Measurements from ENCODE around the gene PDE4A. TPM values are rescaled to one million over a fixed set of nuclear protein-coding genes. Genes with fewer than 3 reads are reported as not detected.
"Not testable (repeated sequence)": the region's sequence is repeated elsewhere in the genome, so short reads cannot be mapped to it uniquely, and the experiment has no call there.

The PDE4A gene
- total RNA-seq, 1 donor from 2014 or later: 3.3 TPM

DNA sequence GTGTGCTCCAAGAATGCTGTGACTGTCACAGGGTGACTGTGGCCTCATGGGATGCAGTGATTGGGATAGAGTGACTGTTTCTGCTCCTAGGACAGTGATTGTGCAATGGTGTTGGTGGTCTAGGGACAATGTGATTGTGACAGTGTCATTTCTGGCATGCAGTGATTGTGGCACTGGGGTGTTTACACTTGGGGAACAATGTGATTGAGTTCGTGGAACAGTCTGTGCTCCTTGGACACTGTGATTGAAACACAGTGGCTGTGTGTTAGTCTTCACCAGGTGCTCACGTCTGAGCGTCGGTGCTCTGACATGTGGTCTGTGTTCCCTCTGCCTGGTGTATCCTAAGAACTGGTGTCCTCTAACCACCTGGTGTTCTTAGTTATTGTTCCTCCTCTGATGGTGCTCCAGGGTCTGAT, 1.7 kb downstream of the PDE4A start:
- FAIRE-seq: no peak

DNA sequence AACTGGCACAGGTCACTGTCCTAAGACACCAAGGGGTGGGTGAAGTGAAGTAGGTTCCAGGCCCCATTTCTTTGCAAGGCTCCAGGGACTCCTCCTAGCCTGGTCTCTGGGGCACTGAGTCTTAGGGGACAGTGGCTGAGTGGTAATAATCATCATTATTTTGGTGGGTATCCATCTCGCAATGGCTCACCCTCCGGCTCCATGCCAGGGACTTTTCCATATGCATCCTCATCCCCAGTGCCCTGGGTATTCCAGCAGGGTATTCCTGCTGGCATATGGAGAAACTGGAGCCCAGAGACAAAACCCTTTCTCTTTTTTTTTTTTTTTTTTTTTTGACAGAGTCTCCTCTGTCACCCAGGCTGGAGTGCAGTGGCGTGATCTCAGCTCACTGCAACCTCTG, 2.5 kb downstream of the PDE4A start:
- DNase-seq (ENCODE audit: low spot score in 2 of 2) (no peak), FAIRE-seq (no peak)

More for the DNA sequence above, 1.7 kb downstream of the PDE4A start:
- no peak for DNase-seq (ENCODE audit: low spot score in 2 of 2)

DNA sequence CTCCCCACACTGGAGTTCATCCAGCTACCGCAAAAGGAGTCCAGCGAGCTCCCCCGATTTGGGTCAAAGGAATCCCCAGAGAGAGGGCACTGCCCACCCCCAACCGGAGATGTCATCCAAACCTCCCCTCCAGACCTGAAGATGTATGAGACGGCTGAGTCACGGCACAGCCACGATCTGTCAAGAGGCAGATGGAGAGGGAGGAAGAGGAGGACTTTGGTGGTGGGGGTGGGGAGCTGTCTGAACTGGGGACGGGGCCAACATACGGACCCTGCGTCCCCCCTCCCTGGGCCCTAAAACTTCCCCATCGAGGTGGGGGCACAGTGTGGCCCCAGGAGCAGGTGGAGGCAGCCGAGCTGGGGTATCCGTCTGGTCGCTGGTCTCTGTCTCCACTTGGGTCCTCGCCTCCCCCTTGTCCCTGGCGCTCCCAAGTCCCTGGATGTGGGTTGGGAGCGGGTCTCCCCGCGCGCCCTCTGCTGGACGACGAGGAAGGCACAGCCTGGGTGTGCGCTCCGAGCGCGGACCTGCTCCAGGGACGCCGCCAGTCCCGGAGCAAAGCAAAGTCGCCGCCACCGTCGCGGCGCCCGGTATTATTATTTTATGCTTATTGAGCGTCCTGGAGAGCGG, 3.8 kb downstream of the PDE4A start:
- DNase-seq (ENCODE audit: low spot score in 2 of 2): peak; percentile 81 to 93
- no peak for FAIRE-seq

DNA sequence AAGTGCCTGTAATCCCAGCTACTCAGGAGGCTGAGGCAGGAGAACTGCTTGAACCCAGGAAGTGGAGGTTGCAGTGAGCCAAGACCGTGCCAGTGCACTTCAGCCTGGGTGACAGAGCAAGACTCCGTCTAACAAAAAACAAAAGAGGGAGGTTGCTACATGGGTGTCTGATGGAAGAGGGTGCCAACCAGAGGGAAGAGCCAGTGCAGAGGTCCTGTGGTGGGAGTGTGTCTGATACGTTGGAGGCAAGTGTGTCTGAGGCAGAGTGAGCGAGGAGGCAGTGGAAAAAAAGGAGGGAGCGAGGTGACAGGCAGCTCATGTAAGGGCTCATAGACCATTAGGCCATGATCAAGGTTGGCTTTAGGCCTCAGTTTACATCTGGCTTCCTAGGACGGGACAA, 6.8 kb downstream of the PDE4A start:
- no peak for DNase-seq (ENCODE audit: low spot score in 2 of 2)
- FAIRE-seq: no peak

DNA sequence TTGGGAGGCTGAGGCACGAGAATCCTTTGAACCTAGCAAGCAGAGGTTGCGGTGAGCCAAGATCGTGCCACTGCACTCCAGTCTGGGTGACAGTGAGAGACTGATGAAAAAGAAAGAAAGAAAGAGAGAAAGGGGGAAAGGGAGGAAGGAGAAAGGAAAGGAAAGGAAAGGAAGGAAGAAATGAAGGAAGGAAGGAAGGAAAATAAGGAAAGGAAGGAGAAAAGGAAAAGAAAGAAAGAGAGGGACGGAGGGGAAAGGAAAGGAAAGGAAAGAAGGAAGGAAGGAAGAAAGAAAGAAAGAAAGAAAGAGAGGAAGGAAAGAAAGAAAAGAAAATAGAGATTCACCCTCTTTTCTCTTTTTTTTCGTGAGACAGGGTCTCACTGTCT, 8.7 kb downstream of the PDE4A start:
- DNase-seq (ENCODE audit: low spot score in 2 of 2) (no peak), FAIRE-seq (no peak)

DNA sequence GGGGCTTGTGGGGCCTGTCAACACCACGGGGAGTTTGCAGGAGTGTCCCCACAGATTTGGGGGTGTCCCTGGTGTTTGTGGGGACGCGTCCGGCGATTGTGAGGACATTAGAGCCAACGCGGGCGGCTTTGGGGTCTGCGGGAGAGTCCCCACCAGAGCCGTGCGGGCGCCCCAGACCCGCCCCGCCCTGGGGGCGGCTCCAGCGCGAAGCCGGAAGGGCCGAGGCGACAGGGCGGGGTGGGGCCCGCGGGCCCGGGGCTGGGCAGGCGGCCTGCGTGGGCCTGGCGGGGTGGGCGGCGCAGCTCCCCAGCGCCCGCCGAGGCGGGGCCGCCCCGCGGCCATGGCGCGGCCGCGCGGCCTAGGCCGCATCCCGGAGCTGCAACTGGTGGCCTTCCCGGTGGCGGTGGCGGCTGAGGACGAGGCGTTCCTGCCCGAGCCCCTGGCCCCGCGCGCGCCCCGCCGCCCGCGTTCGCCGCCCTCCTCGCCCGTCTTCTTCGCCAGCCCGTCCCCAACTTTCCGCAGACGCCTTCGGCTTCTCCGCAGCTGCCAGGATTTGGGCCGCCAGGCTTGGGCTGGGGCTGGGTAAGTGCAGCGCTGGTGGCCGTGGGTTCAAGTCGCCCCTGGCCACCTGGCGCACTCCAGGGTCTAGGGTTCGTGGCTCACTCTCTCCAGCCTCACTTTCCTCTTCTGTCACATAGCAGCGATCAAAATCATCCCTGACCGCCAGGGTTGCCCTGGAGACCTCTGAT, 10.3 kb downstream of the PDE4A start:
- peak in 1 of 2 donors; percentile 66 for DNase-seq (ENCODE audit: low spot score in 2 of 2)
- FAIRE-seq: no peak

DNA sequence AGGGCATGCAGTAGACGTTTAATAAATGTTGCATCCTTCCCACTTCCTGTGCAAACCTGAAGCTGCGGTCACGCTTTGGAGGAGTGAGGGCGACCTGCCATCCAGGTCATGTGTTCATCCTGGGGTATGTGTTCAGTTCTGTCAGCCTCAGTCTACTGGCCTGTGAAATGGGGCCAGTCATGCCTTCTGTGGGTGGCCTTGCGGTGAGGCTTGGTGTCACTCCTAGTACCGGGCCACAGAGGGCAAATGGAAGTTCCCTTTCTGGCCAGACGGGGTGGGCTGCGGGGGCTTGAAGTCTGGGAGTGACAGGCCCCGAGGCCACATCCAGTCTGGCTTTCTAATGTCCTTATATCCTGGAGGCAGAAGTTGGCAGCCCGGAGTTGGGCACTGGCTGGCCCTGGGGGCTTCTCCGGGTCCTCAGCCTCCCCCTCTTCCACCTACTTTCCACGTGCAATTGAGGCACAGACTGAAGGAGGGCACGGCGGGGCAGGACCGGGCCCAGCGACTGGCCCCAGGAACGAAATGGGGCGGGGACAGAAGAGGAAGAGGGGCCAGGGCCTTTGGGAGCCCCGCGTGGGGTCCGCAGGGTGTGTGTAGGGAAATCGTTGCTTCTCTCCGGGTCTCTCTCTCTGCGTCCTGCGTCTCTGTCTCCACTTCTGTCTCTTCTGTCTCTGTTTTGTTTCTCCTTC, 11.1 kb downstream of the PDE4A start:
- FAIRE-seq (no peak), DNase-seq (ENCODE audit: low spot score in 2 of 2) (peak in 1 of 2 donors; percentile 36)

DNA sequence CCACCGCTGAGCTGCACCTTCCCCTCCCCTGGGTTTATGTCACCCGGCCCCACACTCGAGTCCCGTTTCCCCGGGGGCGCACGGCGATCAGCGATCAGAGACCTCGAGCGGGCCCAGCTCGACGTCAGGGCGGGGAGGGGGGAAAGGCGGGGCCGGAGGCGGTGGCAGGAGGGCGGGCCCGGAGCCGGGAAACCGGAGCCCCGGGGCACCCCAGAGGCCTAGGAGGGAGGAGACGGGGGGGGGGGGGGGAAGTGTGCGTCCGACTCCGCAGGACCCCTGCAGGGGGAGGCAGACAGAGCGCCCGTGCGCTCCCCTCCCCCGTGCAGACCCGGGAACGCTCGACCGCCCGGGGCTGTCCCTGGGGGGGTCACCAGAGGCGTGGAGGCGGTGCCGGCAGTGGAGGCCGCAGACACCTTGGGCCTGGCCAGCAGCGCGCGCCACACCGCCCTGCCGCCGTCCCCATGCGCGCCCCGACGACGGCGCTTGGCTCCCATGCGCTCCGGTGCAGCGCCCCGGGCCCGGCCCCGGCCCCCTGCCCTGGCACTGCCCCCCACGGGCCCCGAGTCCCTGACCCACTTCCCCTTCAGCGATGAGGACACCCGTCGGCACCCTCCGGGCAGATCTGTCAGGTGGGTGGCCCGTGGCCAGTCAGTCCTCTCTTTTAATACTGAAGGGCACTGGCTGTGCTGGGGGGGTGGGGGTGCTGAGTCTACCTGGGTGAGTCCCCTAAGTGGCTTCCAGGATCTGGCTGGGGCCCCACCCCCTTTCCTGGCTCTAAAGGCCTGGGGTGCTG, 11.8 kb downstream of the PDE4A start:
- FAIRE-seq: no peak
- DNase-seq (ENCODE audit: low spot score in 2 of 2): peak in 1 of 2 donors; percentile 55

DNA sequence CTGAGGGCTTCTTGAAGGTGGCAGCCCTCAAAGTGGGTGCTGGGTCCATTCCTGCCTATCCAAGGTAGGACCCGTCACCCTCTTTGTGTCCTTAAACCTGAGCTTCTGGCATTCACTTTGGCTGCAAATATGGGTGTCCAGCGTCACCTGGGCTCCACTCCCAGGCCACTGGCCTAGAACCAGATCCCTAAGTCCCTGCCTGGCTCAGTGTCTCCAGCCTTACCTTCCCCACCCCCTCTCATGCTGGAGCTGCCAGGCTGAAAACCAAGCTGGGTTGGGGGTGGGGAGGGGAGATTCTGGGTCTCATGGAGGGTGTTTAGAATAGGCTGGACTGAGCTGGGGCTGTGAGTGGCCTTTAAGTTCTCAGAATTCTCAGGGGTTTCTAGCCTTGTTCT, 12.4 kb downstream of the PDE4A start:
- DNase-seq (ENCODE audit: low spot score in 2 of 2): peak in 1 of 2 donors; percentile 31
- FAIRE-seq: no peak

DNA sequence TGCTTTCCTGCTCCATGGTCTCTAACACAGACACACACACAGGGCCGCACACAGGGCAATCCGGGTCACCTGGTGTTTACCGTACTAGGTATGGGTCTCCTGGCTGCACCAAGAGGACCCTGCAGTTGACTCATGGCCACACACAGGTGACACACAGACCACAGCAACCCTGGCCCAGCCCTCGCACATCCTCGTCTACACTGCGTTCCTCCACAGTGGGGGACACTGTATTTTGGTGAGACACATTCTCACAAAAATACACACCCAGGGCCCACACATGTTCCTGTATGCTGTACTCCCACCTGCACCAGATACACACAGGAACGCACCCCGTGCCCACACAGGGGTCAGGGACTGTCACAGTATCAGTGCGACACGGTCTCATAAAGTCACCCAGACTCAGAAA, 12.8 kb downstream of the PDE4A start:
- FAIRE-seq (no peak), DNase-seq (ENCODE audit: low spot score in 2 of 2) (no peak)

DNA sequence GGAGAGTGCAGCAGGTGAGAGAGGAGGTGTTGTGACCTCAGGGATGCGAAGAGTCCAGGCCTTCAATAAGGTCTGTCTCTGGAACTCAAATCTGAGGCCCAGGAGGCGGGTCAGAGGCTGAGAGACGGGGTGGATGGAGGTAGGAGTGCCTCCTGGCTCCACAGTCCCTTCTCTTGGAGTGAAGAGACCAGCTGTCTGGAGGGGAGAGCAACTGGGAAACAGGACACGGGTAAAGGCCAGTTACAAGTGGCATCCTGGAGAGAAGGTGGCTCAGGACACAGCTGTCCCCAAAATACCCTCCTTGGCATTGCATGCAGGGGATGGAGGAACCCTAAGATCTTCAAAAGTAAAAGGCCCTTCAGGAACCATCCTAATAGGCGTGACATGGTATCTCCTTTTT, 19.2 kb downstream of the PDE4A start:
- FAIRE-seq (no peak), DNase-seq (ENCODE audit: low spot score in 2 of 2) (no peak)

DNA sequence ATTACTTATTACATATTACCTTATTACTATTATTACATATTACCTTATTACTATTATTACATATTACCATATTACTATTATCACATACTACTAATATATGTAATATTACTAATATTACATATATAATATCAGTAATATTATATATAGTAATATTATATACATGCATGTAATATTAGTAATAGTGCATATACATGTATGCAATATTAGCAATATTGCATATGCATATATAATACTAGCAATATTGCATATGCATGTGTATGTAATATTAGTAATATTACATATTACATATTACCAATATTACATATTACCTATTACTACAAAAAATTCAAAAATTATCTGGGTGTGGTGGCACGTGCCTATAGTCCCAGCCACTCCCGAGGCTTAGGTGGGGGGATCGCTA, 22.4 kb downstream of the PDE4A start:
- DNase-seq (ENCODE audit: low spot score in 2 of 2) (no peak), FAIRE-seq (peak; percentile 82)

DNA sequence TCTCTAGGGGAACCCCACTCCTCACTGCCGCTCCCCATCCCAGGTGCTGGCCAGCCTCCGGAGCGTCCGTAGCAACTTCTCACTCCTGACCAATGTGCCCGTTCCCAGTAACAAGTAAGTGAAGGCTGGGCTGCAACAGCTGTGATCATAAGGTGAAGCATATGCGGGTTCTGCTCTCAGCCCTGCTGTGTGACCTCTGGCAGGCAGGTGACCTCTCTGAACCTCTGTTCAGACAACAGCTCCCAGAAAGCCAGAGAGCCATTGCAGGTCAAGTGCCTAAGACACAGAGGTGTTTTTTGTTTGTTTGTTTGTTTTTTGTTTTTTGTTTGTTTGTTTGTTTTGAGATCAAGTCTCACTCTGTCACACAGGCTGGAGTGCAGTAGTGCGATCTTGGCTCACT, 28.7 kb downstream of the PDE4A start:
- no peak for FAIRE-seq
- no peak for DNase-seq (ENCODE audit: low spot score in 2 of 2)

DNA sequence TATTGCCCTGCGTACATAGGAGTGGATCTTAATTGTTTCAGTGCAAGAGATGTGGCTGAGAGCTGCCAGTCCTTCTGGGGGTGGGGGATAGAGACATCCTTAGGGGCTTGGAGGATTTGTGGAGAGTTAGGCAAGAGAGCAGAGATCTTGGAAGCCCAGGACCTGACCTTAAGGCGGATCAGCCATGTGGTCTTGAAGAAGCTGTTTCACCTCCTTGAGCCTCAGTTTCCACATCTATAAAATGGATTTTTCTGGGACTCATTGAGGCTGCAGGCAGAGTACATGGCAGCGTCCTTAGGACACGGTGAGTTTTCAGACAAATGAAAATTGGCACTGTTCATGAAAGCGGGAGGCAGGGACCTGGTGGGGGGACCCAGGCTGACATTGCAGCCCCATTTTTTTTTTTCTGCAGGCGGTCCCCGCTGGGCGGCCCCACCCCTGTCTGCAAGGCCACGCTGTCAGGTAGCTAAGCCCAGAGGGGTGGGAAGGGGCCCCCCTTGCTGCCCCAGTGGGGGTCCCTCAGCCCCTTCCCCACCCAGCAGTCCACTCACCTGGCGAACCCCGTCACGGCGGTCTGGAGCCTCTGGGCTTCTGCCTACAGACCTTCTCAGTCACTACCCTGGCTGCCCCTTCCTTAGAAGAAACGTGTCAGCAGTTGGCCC, 30.0 kb downstream of the PDE4A start:
- FAIRE-seq (no peak), DNase-seq (ENCODE audit: low spot score in 2 of 2) (no peak)

DNA sequence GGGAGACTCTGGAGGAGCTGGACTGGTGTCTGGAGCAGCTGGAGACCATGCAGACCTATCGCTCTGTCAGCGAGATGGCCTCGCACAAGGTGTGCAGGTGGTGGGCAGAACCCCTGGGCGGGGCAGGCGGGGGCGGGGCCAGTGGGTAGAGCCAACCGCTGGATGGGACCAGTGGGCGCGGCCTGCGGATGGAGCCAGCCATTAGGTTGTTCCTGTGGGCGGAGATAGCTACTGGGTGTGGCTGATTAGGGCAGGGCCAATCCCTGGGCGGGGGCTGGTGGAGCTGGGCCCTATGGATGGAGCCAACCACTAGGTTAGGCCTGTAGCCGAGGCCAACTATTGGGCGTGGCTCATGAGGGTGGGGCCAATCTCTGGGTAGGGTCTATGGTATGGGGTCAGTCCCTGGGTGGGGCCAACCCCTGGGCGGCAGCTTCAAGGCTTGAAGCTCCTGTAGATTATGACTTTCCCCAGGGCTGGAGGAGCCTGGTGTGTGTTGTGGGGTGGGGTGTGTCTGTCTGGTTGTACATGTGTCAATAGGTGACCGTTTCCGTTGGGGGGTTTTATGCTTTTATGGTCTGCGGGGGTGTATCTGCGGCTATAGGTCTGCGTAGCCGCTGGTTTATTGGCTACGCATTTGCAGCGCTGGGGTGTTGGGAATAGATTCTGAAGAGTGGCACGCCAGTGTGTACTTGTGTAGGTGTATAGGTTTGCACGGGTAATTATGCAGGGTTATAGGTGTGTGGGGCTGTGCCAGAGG, 30.7 kb downstream of the PDE4A start:
- FAIRE-seq (no peak), DNase-seq (ENCODE audit: low spot score in 2 of 2) (no peak)

DNA sequence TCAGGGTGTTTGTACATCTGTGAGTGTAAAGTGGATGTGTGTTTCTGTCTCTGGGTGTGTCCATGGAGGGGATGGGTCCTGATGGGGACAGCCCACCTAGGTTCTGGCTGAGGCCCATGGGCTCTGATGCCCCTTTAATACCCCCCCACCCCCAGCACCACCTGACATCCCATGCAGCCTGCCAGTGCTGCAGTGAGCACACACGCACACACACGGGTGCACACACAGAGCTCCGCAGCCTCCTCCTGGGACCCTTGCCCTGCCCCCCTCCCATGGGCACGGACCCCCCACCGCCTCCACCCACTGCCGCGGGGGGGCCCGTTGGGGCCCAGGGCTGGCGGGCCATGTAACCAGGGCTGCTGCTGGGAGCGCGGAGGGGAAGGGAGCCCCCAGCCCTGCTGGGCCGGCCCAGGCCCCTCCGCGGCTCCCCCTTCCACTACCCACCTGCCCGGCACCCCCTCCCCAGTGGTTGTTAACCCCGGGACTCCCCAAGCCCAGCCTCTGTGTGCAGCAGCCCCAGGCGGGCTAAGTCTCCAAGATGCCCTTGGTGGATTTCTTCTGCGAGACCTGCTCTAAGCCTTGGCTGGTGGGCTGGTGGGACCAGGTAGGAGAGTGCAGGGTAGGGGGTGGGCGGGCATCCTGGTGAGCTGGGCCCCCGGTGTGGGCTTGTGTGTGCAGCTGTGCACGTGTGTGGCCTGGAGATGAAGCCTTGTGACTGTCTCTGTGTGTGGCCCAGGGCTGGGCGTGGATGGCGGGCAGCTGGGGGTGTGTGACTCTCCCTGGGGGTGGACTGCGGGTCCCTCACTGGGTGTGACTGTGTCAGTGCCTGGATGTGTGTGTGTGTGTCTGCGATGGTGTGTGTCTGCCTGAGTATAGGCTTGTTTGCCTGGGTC, 32.6 kb downstream of the PDE4A start:
- DNase-seq (ENCODE audit: low spot score in 2 of 2): no peak
- FAIRE-seq: no peak

DNA sequence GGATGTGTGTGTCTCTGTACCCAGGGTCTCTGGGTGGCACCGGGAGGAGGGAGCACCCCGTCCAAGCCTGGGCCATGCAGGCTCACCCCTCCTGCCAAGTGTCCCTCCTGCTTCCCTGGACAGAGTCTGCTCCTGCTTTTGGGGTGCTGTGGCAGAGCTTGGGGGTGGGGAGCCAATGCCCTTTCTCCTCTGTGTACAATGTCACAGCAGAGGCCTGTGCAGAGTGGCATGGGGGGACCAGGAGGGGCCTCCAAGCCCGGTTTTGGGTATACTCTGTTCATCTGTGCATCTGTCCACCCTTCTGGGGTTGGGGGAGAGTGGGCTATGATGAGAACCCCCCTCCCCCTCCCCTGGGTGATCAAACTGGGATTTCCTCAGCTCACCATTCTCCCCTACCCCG, 33.5 kb downstream of the PDE4A start:
- FAIRE-seq (no peak), DNase-seq (ENCODE audit: low spot score in 2 of 2) (no peak)

DNA sequence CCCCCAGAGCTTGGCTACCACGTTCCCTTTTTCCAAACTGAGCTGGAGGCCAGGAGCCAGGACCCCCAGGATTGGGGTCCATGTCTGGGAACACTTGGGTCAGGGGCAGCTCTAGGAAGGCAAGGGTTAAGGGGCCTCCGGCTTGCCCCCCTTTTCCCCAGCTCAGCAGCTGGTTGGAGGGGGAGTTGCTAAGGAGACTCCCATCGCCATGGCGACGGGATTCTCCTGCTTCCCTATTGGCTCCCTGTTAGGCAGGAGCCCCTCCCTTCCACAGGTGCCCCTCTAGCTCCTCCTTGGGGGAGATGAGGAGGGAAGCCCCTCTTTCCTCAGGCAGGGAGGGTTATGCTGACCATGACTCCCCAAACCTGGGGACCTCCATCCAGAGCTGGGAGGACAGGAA, 33.9 kb downstream of the PDE4A start:
- no peak for FAIRE-seq
- peak; percentile 59 to 74 for DNase-seq (ENCODE audit: low spot score in 2 of 2)

DNA sequence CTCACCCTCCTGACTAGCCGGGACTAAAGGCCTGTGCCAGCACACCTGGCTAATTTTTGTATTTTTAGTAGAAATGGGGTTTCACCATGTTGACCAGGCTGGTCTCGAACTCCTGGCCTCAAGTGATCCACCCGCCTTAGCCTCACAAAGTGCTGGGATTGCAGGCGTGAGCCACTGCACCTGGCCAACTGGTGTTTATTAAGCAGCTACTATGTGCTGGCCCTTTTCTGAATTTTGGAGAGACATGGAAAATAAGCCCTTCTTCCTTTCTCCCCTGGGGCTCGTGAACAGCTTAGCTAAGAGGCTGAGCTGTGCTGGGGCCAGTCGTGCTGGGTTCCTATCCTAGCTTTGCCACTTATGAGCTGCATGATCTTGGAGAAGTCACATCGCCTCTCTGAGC, 38.4 kb downstream of the PDE4A start:
- not testable (repeated sequence) for DNase-seq (ENCODE audit: low spot score in 2 of 2); FAIRE-seq
